Cardiac septum (tissue), 1 donor: ENCODE measurements around the gene CLCN2. TPM values are rescaled to one million over a fixed set of nuclear protein-coding genes. Genes with fewer than 3 reads are reported as not detected.

Experiments used
- DNase-seq: peaks from one replicate; pipeline ENCODE4 v3.0.0-alpha.2; 2020; ENCODE audit warnings: low spot score
- intact Hi-C: fragments of 100-400 bp; cut with DNase I; formaldehyde crosslinking; loops from one replicate; pipeline ENCODE4 v1.14.0; 2022
- total RNA-seq: library from RNA; stranded (reverse); fragmentation: NEBNext Ultra II Directional; extraction: Animal tissue kit (Norgen Biotek cat#: 25700); gene quantifications from one replicate; pipeline ENCODE4 v1.2.1, GENCODE V29; 2021
- donor health status: DM: no; HTN: no; CAD: no.

Gene CLCN2
- total RNA-seq, 1 donor from 2014 or later: 3.1 TPM

DNA sequence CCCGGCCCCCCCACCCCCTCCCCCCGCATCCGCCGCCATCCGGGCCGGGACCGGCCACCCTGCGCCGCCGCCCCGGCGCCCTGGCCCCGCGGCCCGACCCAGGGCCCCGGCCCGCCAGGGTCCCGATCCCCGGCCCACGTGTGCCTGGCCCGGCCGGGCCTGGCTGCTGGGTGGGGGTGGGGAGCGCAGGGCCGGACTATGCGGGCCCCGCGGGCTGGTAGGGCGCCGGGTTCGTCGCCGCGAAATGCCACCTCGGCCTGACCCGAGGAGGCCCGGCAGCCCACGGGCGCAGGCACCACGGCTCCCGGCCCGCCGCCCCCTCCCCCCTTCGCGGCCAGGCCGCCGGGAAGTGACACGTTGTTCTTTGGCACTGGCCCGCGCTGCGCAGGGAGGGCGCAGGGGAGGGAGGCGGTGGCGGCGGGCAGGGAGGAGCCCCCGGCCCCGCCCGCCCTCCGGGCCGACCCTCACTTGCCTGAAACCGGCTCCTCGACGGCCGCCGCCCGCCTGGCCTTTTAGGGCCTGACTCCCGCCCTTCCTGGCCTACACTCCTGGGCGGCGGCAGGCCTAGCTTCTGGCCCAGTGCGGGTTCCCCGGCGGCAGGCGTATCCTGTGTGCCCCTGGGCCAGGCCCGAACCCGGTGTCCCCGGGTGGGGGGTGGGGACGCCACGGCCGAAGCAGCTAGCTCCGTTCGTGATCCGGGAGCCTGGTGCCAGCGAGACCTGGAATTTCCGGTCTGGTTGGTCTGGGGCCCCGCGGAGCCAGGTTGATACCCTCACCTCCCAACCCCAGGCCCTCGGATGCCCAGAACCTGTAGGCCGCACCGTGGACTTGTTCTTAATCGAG lies 46.5 kb downstream of the CLCN2 start:
- DNase-seq: peak; percentile 91
- intact Hi-C loops: loop anchor here (1.0 to 2.0 kb wide), 3 partner anchors 16 to 48 kb away; partner anchors contain the start of genes FAM131A and PSMD2

DNA sequence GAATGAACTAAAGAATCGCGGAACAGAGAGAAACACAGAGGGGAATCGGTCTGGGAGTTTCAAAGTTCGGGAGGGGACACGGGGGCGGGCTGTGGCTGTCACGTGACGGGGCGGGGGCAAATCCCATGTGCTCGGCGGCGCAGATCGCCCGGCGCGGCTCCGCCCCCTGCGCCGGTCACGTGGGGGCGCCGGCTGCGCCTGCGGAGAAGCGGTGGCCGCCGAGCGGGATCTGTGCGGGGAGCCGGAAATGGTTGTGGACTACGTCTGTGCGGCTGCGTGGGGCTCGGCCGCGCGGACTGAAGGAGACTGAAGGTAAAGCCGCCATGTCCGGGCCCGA lies 47.1 kb downstream of the CLCN2 start, which contains the start of gene EIF4G1:
Gene EIF4G1, plus strand, starts transcription at position 244 of the 337 bp plus-strand sequence. CDS start 1,191 bp downstream, outside the sequence.
- intact Hi-C loops: loop anchor here (1.0 to 2.0 kb wide), 3 partner anchors 15 to 48 kb away; partner anchors contain the start of genes FAM131A and PSMD2
- DNase-seq: peak; percentile 97

DNA sequence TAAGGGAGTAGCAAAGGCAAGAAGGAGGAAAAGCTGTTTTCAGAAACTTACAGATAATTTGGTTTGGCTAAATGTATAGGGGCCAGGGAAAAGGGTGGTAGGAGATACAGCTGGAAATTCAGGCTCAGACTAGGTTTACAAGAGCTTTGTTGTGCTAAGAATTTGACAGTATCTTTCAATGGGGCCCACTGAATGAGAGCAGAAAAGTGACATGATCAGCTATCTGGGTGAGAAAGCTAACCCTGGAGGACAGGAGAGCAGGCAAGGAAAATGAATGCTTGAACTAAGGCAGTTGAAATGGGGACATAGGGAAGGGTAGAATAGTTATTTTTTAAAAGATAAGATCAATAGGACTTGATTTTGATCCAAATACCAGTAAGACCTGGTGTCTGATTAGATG lies 49.8 kb downstream of the CLCN2 start:
- DNase-seq: no peak
- intact Hi-C loops: no loop called here

DNA sequence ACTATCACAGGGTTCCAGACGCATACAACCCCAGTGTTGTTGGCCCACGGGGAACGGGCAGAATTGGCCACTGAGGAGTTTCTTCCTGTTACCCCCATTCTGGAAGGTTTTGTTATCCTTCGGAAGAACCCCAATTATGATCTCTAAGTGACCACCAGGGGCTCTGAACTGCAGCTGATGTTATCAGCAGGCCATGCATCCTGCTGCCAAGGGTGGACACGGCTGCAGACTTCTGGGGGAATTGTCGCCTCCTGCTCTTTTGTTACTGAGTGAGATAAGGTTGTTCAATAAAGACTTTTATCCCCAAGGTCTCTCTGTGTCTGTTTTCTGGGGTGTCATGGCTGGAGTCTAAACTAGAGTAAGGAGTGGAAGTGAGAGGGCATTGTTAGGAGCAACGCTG lies 52.7 kb downstream of the CLCN2 start:
- intact Hi-C loops: no loop called here
- DNase-seq: no peak

DNA sequence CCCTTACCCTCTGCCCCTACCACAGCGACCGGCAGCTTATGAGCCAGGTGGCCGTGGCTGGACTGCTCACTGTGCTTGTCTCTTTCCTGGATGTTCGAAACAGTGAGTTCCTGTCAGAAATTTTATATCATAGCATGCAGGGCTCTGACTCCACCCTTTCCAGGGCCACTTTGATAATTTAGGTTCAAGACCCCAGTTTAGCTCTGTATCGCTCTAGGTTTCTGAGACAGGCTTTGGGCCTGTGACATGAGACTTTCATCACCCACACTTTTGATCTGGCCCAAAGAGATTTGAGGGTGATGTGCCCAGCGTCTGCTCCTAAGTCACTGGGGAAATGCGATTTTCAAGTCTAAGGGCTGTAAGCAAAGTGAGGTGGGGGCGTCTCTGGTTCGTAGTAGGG lies 53.5 kb downstream of the CLCN2 start:
- intact Hi-C loops: no loop called here
- no peak for DNase-seq

DNA sequence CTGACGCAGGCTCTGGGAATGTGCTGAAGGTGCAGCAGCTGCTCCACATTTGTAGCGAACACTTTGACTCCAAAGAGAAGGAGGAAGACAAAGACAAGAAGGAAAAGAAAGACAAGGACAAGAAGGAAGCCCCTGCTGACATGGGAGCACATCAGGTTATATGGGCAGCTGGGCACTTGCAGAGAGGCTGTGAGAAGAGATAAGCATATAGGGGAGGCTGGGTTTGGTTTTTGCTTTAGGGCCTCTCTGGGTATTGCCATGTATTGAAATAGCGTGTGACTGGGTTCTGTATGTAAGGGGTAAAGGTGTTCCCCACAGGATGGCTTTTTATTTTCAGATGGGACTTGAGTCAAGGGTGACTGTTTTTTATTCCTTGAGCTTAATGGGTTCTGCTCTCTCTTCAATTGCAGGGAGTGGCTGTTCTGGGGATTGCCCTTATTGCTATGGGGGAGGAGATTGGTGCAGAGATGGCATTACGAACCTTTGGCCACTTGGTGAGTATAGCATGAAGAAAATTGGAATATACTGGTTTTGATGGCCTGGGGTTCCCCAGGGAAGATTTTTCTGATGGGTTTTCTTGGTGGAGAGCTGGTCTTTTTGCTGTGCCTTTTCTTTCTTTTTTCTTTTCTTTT lies 54.9 kb downstream of the CLCN2 start:
- intact Hi-C loops: no loop called here

DNA sequence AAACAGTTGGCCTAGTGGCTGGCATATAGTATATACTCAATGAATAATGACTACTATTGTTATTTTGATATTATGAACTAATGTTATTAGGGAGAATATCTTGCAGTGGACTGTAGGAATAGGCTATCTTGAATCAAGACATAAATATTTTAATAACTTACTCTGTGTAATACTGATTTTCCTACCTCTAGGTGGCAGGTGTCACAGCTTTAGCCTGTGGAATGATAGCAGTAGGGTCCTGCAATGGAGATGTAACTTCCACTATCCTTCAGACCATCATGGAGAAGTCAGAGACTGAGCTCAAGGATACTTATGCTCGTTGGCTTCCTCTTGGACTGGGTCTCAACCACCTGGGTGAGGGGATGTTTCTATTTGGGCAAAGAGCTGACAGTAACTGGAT lies 55.8 kb downstream of the CLCN2 start:
- no peak for DNase-seq
- intact Hi-C loops: no loop called here

More for the DNA sequence above, 54.9 kb downstream of the CLCN2 start:
- DNase-seq: no peak

DNA sequence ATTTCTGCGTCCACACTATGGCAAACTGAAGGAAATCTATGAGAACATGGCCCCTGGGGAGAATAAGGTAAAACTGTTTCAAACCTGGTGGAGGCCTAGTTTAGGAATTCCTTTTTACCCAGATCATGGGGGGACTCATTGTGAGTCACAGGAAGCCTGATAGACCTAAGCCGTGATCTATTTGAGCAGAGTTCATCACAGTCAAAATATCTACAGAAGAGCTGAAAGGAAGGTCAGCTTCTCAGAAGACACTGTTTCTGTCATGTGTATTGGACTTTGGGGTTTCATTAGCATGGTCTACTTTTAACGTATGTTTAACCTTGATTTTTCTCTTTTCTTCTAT lies 61.1 kb downstream of the CLCN2 start:
- intact Hi-C loops: no loop called here
- no peak for DNase-seq

DNA sequence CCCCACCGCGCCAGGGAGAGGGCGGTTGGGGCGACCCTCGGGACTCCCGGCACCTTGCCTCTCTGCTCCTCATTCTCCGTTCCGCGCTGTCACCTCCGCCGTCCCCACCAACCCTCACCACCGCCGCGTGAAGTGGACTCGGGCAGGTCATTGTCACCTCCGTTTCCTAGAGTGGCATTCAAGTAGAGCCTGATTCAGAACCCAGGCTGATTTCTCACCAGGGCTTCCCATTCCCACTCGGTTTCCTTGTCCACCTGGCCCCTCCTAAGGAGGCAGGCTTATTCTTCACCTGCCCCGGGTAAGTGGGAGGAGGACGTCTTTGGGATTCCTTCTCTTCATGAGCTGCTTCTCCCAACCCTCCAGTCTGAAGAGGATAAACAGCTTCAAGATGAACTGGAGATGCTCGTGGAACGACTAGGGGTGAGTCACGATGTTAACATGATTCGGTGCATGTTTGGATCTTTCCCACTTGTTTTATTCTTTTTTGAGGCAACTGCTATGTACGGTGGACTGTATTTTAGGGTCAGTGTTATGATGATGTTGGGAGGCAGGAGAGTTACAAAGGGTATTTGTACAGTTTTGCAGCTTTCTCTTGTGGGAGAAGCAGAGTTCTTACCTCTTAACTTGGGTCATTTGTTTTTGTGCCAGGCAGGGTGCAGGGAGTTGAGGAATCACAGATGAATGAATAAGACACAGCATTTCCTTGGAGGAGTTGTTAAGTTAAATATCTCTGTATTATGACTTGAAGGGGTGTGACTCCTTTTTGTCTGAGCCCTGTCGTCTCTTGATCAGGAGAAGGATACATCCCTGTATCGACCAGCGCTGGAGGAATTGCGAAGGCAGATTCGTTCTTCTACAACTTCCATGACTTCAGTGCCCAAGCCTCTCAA lies 61.7 kb downstream of the CLCN2 start:
- no peak for DNase-seq
- intact Hi-C loops: loop anchor here (1.0 to 5.0 kb wide), 3 partner anchors 15 to 112 kb away; partner anchors contain the start of genes ABCF3, EEF1AKMT4 and EIF4G1

DNA sequence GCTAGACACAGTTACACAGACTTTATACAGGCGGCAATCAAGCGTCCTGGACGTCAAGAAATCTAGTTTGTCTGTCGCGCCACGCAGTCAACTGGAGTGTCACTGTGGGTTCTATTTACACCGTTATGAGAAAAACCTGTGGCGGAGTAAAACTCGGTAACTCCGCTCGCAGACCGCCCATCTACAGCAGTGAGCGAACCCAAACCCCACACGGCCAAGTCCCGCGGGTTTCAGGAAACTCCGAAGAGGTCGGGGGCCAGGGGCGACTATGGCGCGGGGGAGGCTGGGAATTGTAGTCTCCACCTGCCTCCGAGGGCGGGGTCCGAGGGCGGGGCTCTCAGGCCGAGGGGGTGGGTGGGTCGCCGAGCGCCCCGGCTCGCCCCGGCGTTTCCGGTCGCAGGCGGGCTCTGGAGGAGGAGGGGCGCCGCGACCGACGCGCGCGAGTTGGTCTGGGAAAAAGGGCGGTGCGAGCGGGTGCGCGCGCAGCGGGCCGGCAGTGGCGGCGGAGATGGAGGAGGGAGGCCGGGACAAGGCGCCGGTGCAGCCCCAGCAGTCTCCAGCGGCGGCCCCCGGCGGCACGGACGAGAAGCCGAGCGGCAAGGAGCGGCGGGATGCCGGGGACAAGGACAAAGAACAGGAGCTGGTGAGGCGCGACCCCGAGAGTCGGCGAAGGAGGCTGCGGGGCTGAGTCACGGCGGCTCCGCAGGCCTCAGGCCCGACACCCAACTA lies 62.5 kb downstream of the CLCN2 start, which contains the start of gene PSMD2:
Gene PSMD2, plus strand, starts transcription at position 483 of the 729 bp plus-strand sequence. Its CDS starts 26 bp downstream, at position 509.
- intact Hi-C loops: loop anchor here (1.0 to 5.0 kb wide), 4 partner anchors 15 to 112 kb away; partner anchors contain the start of genes ABCF3, EEF1AKMT4 and EIF4G1
- peak; percentile 98 for DNase-seq

DNA sequence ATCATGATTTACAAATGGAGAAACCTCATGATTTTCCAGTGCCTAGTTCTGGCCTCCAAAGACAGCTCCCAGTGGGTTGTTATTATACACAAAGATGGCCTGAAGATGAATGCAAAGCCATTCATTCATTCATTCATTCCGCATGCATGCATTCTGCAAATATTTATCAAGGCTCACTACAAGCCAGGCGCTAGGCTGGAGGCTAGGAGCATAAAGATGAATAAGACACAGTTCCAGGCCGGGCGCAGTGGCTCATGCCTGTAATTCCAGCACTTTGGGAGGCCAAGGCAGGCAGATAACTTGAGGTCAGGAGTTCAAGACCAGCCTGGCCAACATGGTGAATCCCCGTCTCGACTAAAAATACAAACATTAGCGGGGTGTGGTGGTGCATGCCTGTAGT lies 64.8 kb downstream of the CLCN2 start:
- intact Hi-C loops: loop anchor here (5.0 kb wide), 1 partner anchor 109 kb away; the partner anchor contains the start of gene ABCF3
- DNase-seq: no peak

Other genes with a start within 250 kb of the CLCN2 start
- gene EIF2B5, start 226.2 kb downstream of the CLCN2 start, total RNA-seq: 33.4 TPM
- 68.6 TPM for gene DVL3, start 206.2 kb downstream of the CLCN2 start, total RNA-seq
- gene AP2M1, start 186.8 kb downstream of the CLCN2 start, total RNA-seq: 317 TPM
- 61.5 TPM for gene ABCF3, start 175.4 kb downstream of the CLCN2 start, total RNA-seq
- gene VWA5B2, start 132.0 kb downstream of the CLCN2 start, total RNA-seq: not detected
- gene ALG3, start 112.6 kb downstream of the CLCN2 start, total RNA-seq: 14.1 TPM
- gene EEF1AKMT4, start 111.9 kb downstream of the CLCN2 start, total RNA-seq: 1.5 TPM
- gene CAMK2N2, start 100.1 kb downstream of the CLCN2 start, total RNA-seq: 0.30 TPM
- gene ECE2, start 85.6 kb downstream of the CLCN2 start, total RNA-seq: 0.19 TPM
- 217 TPM for gene PSMD2, start 62.4 kb downstream of the CLCN2 start, total RNA-seq
- gene EIF4G1, start 47.0 kb downstream of the CLCN2 start, total RNA-seq: 284 TPM
- gene FAM131A, start 24.0 kb downstream of the CLCN2 start, total RNA-seq: 43.3 TPM
- 23.2 TPM for gene POLR2H, start 105 bp upstream of the CLCN2 start, total RNA-seq
- gene THPO, start 16.6 kb upstream of the CLCN2 start, total RNA-seq: 0.48 TPM
- 7.0 TPM for gene CHRD, start 18.4 kb upstream of the CLCN2 start, total RNA-seq
- 3.6 TPM for gene EPHB3, start 200.2 kb upstream of the CLCN2 start, total RNA-seq